DOHH2 (cell line): ENCODE data around the gene ZBBX.

Source experiments
- EZH2phosphoT487 ChIP-seq: fragments of 200-600 bp; sonication (generic); IDR thresholded peaks from 2 replicates; pipeline ENCODE4 v1.6.1; 2017; ENCODE audit warnings: borderline replicate concordance, mild to moderate bottlenecking, antibody characterized with exemption, low read length, moderate library complexity, mixed read lengths
- TF ChIP-seq, protein P1 (sequence below): fragments of 200-600 bp; sonication (generic); IDR thresholded peaks from one replicate; pipeline ENCODE4 v1.5.1; 2014; ENCODE audit warnings: antibody characterized with exemption, mild to moderate bottlenecking, low read depth, low read length; ENCODE audit not compliant: poor library complexity, severe bottlenecking

GRCh38 chr3:167198949-167199600 lies 181.0 kb downstream of the ZBBX start:
- TF ChIP-seq, protein P1, sequence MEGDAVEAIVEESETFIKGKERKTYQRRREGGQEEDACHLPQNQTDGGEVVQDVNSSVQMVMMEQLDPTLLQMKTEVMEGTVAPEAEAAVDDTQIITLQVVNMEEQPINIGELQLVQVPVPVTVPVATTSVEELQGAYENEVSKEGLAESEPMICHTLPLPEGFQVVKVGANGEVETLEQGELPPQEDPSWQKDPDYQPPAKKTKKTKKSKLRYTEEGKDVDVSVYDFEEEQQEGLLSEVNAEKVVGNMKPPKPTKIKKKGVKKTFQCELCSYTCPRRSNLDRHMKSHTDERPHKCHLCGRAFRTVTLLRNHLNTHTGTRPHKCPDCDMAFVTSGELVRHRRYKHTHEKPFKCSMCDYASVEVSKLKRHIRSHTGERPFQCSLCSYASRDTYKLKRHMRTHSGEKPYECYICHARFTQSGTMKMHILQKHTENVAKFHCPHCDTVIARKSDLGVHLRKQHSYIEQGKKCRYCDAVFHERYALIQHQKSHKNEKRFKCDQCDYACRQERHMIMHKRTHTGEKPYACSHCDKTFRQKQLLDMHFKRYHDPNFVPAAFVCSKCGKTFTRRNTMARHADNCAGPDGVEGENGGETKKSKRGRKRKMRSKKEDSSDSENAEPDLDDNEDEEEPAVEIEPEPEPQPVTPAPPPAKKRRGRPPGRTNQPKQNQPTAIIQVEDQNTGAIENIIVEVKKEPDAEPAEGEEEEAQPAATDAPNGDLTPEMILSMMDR, result no peak
- no peak for TF ChIP-seq EZH2phosphoT487
